ENCODE data around the gene RARS1.

DNA sequence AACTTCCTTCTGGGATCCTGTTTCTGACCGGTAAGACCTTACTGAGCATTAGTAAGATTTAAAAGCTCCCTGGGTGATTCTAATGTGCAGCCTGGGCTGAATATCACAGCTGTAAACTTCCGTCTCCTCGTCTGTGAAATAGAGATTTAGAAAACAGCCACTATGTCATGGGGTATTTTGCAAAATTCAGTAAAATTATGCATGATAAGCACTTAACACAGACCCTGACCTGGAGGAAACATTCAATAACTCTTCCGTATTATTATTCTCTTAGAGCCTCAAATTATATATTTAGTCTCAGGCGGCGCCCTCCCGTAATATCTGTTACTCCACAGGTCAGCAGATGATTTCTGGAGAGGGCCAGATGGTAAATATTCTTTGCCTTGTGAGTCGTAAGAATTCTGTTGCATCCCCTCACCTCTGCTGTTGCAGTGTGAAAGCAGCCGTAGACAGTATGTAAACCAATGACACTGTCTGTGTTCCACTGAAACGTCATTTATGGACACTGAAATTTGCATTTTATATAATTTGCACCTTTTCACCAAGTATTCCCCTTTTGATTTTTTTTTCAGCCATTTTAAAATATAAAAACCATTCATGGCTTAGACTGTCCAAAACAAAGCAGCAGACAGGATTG, 39.2 kb upstream of the RARS1 start:
- TF ChIP-seq, protein P1, sequence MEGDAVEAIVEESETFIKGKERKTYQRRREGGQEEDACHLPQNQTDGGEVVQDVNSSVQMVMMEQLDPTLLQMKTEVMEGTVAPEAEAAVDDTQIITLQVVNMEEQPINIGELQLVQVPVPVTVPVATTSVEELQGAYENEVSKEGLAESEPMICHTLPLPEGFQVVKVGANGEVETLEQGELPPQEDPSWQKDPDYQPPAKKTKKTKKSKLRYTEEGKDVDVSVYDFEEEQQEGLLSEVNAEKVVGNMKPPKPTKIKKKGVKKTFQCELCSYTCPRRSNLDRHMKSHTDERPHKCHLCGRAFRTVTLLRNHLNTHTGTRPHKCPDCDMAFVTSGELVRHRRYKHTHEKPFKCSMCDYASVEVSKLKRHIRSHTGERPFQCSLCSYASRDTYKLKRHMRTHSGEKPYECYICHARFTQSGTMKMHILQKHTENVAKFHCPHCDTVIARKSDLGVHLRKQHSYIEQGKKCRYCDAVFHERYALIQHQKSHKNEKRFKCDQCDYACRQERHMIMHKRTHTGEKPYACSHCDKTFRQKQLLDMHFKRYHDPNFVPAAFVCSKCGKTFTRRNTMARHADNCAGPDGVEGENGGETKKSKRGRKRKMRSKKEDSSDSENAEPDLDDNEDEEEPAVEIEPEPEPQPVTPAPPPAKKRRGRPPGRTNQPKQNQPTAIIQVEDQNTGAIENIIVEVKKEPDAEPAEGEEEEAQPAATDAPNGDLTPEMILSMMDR (conservative IDR thresholded peaks at IDR 0.05; ENCODE audit: low read length): no peak
- no peak for TF ChIP-seq EZH2phosphoT487 (IDR thresholded peaks at IDR 0.05; ENCODE audit: borderline replicate concordance)

Data from Loucy (cell line).